Cardiac muscle cell (in vitro differentiated cells and primary cell): Measurements from ENCODE around the gene ESYT3. TPM values are rescaled to one million over a fixed set of nuclear protein-coding genes. Genes with fewer than 3 reads are reported as not detected.

Experiments
- DNase-seq, 2 donors: peaks; one replicate each; pipeline versions ENCODE4 v3.0.0 to v3.0.0-alpha.2; 2010 to 2017; ENCODE audit warnings: low read depth in 1 of 2, low spot score in 1 of 2
- H3K27ac ChIP-seq: fragments of 200-600 bp; sonication (generic); 2 replicates; pipeline ENCODE4 v1.5.1; 2016
- H3K27me3 ChIP-seq: fragments of 200-600 bp; sonication (generic); 2 replicates; pipeline ENCODE4 v1.6.0; 2016; ENCODE audit warnings: control low read depth
- H3K36me3 ChIP-seq: fragments of 200-600 bp; sonication (generic); 2 replicates; pipeline ENCODE4 v1.5.1; 2016; ENCODE audit warnings: control low read depth
- H3K4me1 ChIP-seq: fragments of 200-600 bp; sonication (generic); 2 replicates; pipeline ENCODE4 v1.8.1; 2017; ENCODE audit warnings: low read depth, mild to moderate bottlenecking, mixed run types
- H3K4me3 ChIP-seq: fragments of 200-600 bp; sonication (generic); 2 replicates; pipeline ENCODE4 v1.5.1; 2016; ENCODE audit warnings: mild to moderate bottlenecking
- H3K9me3 ChIP-seq: fragments of 200-600 bp; sonication (generic); 2 replicates; pipeline ENCODE4 v1.5.1; 2017; ENCODE audit warnings: low read depth, mild to moderate bottlenecking, control low read depth
- polyA plus RNA-seq: library from polyadenylated mRNA; unstranded; fragments of >200 nt; fragmentation: Nextera tagmentation; extraction: Ambion mirVana; gene quantifications from 2 replicates; pipeline ENCODE4 v1.2.1, GENCODE V29; 2016
- total RNA-seq: library from RNA; depleted of rRNA; stranded (reverse); fragments of >200 nt; gene quantifications from 2 replicates; pipeline ENCODE4 v1.2.3, GENCODE V29; 2016
- TF ChIP-seq, protein P1 (sequence below): IDR thresholded peaks from 2 replicates; pipeline ENCODE4 v1.5.1; 2012; ENCODE audit warnings: low read depth, mild to moderate bottlenecking, low read length

Gene ESYT3
- total and polyA plus RNA-seq, 2 experiments from 2014 or later: 1.8 to 6.3 TPM

DNA sequence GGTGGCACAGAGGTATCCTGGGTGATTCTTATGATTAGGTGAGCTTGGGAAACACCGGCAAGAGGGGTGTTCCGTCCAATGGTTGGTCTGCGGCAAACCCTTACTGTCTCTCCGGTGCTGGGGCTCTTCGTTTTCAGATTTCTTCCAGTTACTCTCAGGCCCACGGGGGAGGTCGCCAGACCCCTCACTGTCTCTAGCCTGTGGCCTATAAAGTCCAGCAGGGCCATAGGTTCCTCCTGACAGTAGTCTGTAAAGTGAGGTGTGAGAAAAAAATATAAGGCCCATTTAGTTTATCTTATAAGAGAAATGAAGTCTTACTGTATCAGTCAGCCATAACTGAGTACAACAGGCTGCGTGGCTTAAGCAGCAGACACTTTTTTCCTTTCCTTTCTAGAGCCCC is 1.4 kb downstream of the ESYT3 start:
- no peaks in the 10 kb centered on the region for H3K36me3 ChIP-seq
- TF ChIP-seq, protein P1, sequence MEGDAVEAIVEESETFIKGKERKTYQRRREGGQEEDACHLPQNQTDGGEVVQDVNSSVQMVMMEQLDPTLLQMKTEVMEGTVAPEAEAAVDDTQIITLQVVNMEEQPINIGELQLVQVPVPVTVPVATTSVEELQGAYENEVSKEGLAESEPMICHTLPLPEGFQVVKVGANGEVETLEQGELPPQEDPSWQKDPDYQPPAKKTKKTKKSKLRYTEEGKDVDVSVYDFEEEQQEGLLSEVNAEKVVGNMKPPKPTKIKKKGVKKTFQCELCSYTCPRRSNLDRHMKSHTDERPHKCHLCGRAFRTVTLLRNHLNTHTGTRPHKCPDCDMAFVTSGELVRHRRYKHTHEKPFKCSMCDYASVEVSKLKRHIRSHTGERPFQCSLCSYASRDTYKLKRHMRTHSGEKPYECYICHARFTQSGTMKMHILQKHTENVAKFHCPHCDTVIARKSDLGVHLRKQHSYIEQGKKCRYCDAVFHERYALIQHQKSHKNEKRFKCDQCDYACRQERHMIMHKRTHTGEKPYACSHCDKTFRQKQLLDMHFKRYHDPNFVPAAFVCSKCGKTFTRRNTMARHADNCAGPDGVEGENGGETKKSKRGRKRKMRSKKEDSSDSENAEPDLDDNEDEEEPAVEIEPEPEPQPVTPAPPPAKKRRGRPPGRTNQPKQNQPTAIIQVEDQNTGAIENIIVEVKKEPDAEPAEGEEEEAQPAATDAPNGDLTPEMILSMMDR: no peak
- H3K27me3 ChIP-seq: peaks cover 59% of the 10 kb centered on the region
- DNase-seq: no peak
- H3K27ac ChIP-seq: no peak overlapping the region
- H3K9me3 ChIP-seq: no peaks in the 10 kb centered on the region
- peak overlapping the region; percentile 39 for H3K4me3 ChIP-seq
- H3K4me1 ChIP-seq: peaks cover 4% of the 10 kb centered on the region

DNA sequence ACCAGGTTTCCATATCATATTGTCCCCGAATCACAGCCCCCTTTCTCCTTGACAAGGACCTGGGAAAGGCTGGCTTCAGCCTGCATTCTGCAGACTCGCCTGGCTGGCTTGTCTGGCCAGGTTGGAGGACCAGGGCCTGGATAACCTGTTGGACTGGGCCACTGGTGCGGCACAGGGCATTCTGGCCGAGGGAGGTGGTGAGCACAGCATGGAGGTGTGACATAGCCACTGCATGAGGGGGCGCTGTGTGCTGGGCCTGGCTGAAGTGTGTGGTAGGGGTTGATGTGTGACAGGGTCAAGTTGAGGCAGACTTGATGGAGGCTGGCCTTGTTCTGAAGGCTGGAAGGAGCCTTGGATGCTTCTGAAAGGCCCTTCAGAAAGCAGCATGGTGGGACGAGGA is 2.9 kb downstream of the ESYT3 start:
- H3K27ac ChIP-seq: no peak overlapping the region
- peaks cover 50% of the 10 kb centered on the region for H3K27me3 ChIP-seq
- H3K9me3 ChIP-seq: no peaks in the 10 kb centered on the region
- no peak overlapping the region for H3K4me3 ChIP-seq
- no peaks in the 10 kb centered on the region for H3K36me3 ChIP-seq
- TF ChIP-seq, protein P1: no peak
- DNase-seq: no peak
- H3K4me1 ChIP-seq: peaks cover 6% of the 10 kb centered on the region

DNA sequence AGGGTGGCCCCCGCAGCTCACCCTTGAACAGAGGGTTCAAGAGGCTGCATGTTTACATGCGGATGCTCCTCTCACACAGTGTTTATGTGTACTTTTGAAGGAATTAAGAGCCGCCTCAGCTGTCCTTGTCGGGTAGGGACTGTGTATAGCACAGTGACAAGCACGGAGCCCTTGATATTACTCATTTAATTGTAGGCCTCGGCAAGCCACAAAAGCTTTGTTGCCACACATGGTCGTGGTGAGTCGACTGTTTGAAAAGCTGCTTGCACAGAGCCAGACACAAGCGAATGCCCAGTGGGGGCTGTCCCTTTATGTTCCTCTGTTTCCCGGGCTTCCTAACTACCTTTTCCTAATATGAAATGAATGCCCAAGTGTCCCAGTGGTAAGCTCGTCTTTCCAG is 4.5 kb downstream of the ESYT3 start:
- Histone ChIP-seq H3K36me3 (no peaks in the 10 kb centered on the region), H3K4me3 (no peak overlapping the region), H3K27ac (no peak overlapping the region), H3K9me3 (no peaks in the 10 kb centered on the region), H3K4me1 (peaks cover 21% of the 10 kb centered on the region), H3K27me3 (peaks cover 36% of the 10 kb centered on the region)
- TF ChIP-seq, protein P1: no peak
- DNase-seq: no peak

DNA sequence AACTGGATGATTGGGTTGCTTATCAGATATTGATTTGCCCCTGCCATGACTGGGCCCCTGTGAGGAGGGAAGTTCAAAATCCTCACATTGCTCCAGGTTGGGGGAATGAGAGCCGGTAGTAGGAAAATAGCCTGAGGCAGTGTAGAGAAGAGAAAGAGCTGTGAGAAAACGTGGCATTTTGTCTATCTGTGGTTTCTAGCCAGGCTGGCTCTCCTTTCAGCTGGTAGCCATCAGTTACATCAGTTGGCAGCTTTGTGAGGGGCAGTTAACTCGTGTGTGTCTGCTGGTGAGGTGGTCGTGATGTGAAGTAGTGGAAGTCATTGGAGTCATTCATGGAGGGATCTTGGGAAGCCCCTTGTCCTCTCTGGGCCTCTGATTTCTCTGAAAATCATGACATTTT is 5.2 kb downstream of the ESYT3 start:
- H3K9me3 ChIP-seq: no peaks in the 10 kb centered on the region
- peaks cover 27% of the 10 kb centered on the region for H3K4me1 ChIP-seq
- no peaks in the 10 kb centered on the region for H3K36me3 ChIP-seq
- no peak overlapping the region for H3K27ac ChIP-seq
- TF ChIP-seq, protein P1: no peak
- H3K4me3 ChIP-seq: no peak overlapping the region
- no peak for DNase-seq
- H3K27me3 ChIP-seq: peaks cover 28% of the 10 kb centered on the region

DNA sequence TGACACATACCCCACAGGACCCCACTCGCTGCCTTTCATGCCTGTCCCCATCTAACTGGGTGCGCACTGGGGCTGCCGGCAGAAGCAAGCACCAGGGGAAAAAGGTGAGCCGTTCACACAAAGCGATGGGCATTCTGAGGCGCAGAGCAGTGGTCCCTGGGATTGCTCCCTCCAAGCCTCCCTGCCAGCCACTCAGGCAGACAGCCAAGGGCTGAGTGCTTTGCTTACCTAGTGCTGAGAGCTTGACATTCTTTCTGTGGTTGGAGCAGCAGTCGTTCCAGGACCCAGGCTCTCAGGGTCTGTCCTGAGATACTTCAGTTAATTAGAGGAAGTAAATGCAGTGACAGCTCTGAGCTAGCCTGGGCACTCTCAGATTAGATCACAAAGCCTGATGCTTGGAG is 5.7 kb downstream of the ESYT3 start:
- Histone ChIP-seq H3K36me3 (no peaks in the 10 kb centered on the region), H3K27ac (peak overlapping the region; percentile 39), H3K27me3 (peaks cover 23% of the 10 kb centered on the region), H3K4me3 (no peak overlapping the region), H3K9me3 (no peaks in the 10 kb centered on the region), H3K4me1 (peaks cover 29% of the 10 kb centered on the region)
- DNase-seq: peak; percentile 38 to 85
- TF ChIP-seq, protein P1: no peak

DNA sequence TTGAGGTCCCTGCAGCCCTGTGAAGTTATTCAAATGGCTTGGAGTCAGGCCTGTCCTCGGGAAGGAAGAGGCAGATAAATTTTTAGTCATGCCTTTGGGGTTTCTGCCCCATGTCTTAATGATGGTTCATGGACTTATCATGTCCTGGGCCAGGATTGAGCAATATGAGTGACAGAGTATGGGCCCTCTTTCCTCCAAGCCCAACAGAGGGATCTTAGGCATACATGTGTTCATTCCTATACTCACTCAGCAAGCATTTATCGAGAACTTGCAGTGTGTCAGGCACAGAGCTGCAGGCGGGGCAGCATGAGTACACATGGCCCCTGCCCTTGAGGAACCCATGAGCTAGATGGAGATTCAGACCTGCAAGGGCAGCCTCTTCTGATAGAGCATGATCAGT is 6.2 kb downstream of the ESYT3 start:
- peak in 1 of 2 donors; percentile 71 for DNase-seq
- peaks cover 29% of the 10 kb centered on the region for H3K4me1 ChIP-seq

More for the DNA sequence above, 6.2 kb downstream of the ESYT3 start:
- Histone ChIP-seq H3K4me3 (no peak overlapping the region), H3K9me3 (no peaks in the 10 kb centered on the region), H3K36me3 (no peaks in the 10 kb centered on the region), H3K27ac (peak overlapping the region; percentile 39), H3K27me3 (peaks cover 19% of the 10 kb centered on the region)
- TF ChIP-seq, protein P1: no peak
